ENCODE measurements around the gene CLEC16A.

Gene CLEC16A

GRCh38 chr16:11121914-11122692 is 177.7 kb downstream of the CLEC16A start:
- POLR2A ChIA-PET = no interaction called here
- H3K4me3 ChIP-seq (ENCODE audit: low read depth, low read length) = no peak overlapping the region
- CTCF ChIA-PET = no interaction called here
- DNase-seq (ENCODE audit: low read depth, low spot score) = no peak
- TF ChIP-seq CTCF (IDR thresholded peaks at IDR 0.05; ENCODE audit: insufficient read depth, low read length, missing control alignments) = no peak

- CTCF ChIA-PET = interaction anchor here (0.5 kb wide), 1 partner anchor 17 kb away, joined by 3 read pairs; no protein-coding TSS in a partner anchor
- POLR2A ChIA-PET = no interaction called here
- no peak for DNase-seq (ENCODE audit: low read depth, low spot score)
- TF ChIP-seq CTCF (IDR thresholded peaks at IDR 0.05; ENCODE audit: insufficient read depth, low read length, missing control alignments) = no peak
- H3K4me3 ChIP-seq (ENCODE audit: low read depth, low read length) = no peak overlapping the region
Measured at GRCh38 chr16:11123666-11124065, 179.3 kb downstream of the CLEC16A start.

- no peak overlapping the region for H3K4me3 ChIP-seq (ENCODE audit: low read depth, low read length)
- no peak for TF ChIP-seq CTCF (IDR thresholded peaks at IDR 0.05; ENCODE audit: insufficient read depth, low read length, missing control alignments)
- ChIA-PET POLR2A (no interaction called here), CTCF (no interaction called here)
- DNase-seq (ENCODE audit: low read depth, low spot score) = no peak
Measured at GRCh38 chr16:11125936-11126335, 181.6 kb downstream of the CLEC16A start.

GRCh38 chr16:11126399-11127054 is 182.2 kb downstream of the CLEC16A start:
- no peak for DNase-seq (ENCODE audit: low read depth, low spot score)
- POLR2A ChIA-PET = no interaction called here
- no peak for TF ChIP-seq CTCF (IDR thresholded peaks at IDR 0.05; ENCODE audit: insufficient read depth, low read length, missing control alignments)
- CTCF ChIA-PET = no interaction called here
- no peak overlapping the region for H3K4me3 ChIP-seq (ENCODE audit: low read depth, low read length)

GRCh38 chr16:11127610-11128195 is 183.3 kb downstream of the CLEC16A start:
- TF ChIP-seq CTCF (IDR thresholded peaks at IDR 0.05; ENCODE audit: insufficient read depth, low read length, missing control alignments) = no peak
- ChIA-PET POLR2A (no interaction called here), CTCF (no interaction called here)
- DNase-seq (ENCODE audit: low read depth, low spot score) = no peak
- H3K4me3 ChIP-seq (ENCODE audit: low read depth, low read length) = no peak overlapping the region
